ENCODE results near the gene NR1I3. TPM values are rescaled to one million over a fixed set of nuclear protein-coding genes. Genes with fewer than 3 reads are reported as not detected.

Gene NR1I3
- total and polyA plus RNA-seq, 2 of the 13 experiments (the other 11 are each of a cell fraction or from before 2014, with no cell fraction given): 0.62 to 0.95 TPM

DNA sequence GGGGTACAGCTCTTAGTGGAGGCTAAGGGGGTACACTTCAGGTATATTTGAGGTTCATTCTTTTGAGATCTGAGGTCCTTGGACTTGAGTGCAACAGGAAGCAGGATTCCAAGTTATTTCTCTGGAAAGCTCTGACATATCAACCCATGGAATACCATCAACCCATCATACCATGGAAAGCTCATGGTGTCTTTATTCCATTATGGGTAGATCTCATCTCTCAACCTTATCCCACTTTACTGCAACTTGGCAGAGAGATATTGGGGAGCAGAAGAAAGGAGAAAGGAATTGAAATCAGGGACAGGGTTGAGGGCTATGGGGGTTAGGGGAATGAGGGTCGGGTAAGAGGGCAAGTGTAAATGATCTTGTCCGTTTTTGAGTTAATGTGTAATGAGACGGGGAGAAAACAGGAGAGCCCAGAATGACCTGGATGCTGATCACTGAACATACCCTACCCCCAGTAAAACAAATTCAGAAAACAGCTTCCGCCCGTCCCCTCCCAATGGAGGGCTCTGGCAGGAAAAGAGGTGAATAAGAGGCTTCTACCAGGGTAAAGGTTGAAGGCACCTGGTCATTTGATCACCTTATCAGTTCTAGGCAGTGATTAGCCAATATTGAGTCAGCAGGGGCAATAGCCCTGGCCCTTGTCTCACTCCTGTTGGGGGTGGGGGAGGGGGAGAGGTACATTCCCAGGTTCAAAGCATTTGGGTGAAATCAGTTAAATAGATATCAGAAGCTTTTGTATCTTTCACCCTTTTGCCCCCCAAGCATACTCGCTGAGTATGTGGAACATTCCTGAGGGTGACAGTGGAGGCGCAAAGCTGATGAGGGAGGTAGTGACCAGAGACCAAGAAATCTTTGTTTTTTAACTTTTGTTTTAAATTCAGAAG is 14.0 kb downstream of the NR1I3 start (continued):
- TF ChIP-seq, protein P1, sequence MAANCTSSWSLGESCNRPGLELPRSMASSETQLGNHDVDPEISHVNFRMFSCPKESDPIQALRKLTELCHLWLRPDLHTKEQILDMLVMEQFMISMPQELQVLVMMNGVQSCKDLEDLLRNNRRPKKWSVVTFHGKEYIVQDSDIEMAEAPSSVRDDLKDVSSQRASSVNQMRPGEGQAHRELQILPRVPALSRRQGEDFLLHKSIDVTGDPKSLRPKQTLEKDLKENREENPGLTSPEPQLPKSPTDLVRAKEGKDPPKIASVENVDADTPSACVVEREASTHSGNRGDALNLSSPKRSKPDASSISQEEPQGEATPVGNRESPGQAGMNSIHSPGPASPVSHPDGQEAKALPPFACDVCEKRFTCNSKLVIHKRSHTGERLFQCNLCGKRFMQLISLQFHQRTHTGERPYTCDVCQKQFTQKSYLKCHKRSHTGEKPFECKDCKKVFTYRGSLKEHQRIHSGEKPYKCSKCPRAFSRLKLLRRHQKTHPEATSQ (CRISPR knock-in tag; IDR thresholded peaks at IDR 0.05; ENCODE audit: borderline replicate concordance): no peak; the same call in 1 of the 2 replicates
- TF ChIP-seq ZNF550 (CRISPR knock-in tag; IDR thresholded peaks at IDR 0.05; ENCODE audit: borderline replicate concordance) (no peak), U2AF1 (optimal IDR thresholded peaks at IDR 0.05; ENCODE audit: low read depth, low read length) (no peak), ZFYVE20 (CRISPR knock-in tag; IDR thresholded peaks at IDR 0.05; ENCODE audit: borderline replicate concordance, low read depth) (no peak), ZFX (CRISPR knock-in tag; IDR thresholded peaks at IDR 0.05; ENCODE audit: low read depth) (no peak), TBX2 (CRISPR knock-in tag; IDR thresholded peaks at IDR 0.05; ENCODE audit: borderline replicate concordance) (peak; percentile 60; the same call in 1 of the 2 replicates), CCAR2 (optimal IDR thresholded peaks at IDR 0.05; ENCODE audit: low read depth, low read length) (peak; percentile 51), PHF20 (CRISPR knock-in tag; IDR thresholded peaks at IDR 0.05) (no peak; the same call in 1 of the 2 replicates), TARDBP (CRISPR knock-in tag; IDR thresholded peaks at IDR 0.05) (peak; percentile 89; the same call in 1 of the 2 replicates), ZNF207 (IDR thresholded peaks at IDR 0.05; ENCODE audit: borderline replicate concordance) (no peak), ATF7-NPFF (CRISPR knock-in tag; IDR thresholded peaks at IDR 0.05; ENCODE audit: low read depth) (no peak; the same call in 1 of the 2 replicates), ETV6 (CRISPR knock-in tag; conservative IDR thresholded peaks at IDR 0.05) (0 out of 2 replicates have a peak, but pooled peaks have one; percentile 26), ZFP41 (CRISPR knock-in tag; IDR thresholded peaks at IDR 0.05; ENCODE audit: borderline replicate concordance) (no peak), MXI1 (IDR thresholded peaks at IDR 0.05; ENCODE audit: borderline replicate concordance, low read depth, low read length) (no peak; the same call in 2 of the 3 replicates), MTF2 (CRISPR knock-in tag; IDR thresholded peaks at IDR 0.05; ENCODE audit: borderline replicate concordance) (no peak), SYNCRIP (IDR thresholded peaks at IDR 0.05; ENCODE audit: insufficient read depth, low read depth, low read length) (no peak), KDM2A (CRISPR knock-in tag; IDR thresholded peaks at IDR 0.05; ENCODE audit: borderline replicate concordance, low read depth) (peak; percentile 27; the same call in 1 of the 2 replicates), ZSCAN22 (CRISPR knock-in tag; IDR thresholded peaks at IDR 0.05) (no peak; the same call in 1 of the 2 replicates), SAP130 (CRISPR knock-in tag; IDR thresholded peaks at IDR 0.05; ENCODE audit: low read depth) (peak; percentile 84), ZNF510 (CRISPR knock-in tag; IDR thresholded peaks at IDR 0.05; ENCODE audit: low read depth) (no peak), ZNF83 (CRISPR knock-in tag; IDR thresholded peaks at IDR 0.05; ENCODE audit: borderline replicate concordance) (no peak)
- TF ChIP-seq, protein P2, sequence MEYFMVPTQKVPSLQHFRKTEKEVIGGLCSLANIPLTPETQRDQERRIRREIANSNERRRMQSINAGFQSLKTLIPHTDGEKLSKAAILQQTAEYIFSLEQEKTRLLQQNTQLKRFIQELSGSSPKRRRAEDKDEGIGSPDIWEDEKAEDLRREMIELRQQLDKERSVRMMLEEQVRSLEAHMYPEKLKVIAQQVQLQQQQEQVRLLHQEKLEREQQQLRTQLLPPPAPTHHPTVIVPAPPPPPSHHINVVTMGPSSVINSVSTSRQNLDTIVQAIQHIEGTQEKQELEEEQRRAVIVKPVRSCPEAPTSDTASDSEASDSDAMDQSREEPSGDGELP (IDR thresholded peaks at IDR 0.05; ENCODE audit: borderline replicate concordance, low read depth): peak; percentile 81
- TF ChIP-seq, protein P3, sequence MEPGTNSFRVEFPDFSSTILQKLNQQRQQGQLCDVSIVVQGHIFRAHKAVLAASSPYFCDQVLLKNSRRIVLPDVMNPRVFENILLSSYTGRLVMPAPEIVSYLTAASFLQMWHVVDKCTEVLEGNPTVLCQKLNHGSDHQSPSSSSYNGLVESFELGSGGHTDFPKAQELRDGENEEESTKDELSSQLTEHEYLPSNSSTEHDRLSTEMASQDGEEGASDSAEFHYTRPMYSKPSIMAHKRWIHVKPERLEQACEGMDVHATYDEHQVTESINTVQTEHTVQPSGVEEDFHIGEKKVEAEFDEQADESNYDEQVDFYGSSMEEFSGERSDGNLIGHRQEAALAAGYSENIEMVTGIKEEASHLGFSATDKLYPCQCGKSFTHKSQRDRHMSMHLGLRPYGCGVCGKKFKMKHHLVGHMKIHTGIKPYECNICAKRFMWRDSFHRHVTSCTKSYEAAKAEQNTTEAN (CRISPR knock-in tag; conservative IDR thresholded peaks at IDR 0.05): 0 out of 2 replicates have a peak, but pooled peaks have one; percentile 59
- TF ChIP-seq, protein P4, sequence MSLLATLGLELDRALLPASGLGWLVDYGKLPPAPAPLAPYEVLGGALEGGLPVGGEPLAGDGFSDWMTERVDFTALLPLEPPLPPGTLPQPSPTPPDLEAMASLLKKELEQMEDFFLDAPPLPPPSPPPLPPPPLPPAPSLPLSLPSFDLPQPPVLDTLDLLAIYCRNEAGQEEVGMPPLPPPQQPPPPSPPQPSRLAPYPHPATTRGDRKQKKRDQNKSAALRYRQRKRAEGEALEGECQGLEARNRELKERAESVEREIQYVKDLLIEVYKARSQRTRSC (CRISPR knock-in tag; IDR thresholded peaks at IDR 0.05; ENCODE audit: low read depth): no peak
